ENCODE data around the gene DSCAM.

Gene DSCAM

GRCh38 chr21:40685141-40685540, 161.8 kb downstream of the DSCAM start:
- in situ Hi-C loops (cut with HindIII; ENCODE audit: low pct_ligation_motif_present, low pct_unique_long_range_greater_than_20kb, low sequenced_read_pairs): no loop called here
- DNase-seq: no peak

- in situ Hi-C loops (cut with HindIII; ENCODE audit: low pct_ligation_motif_present, low pct_unique_long_range_greater_than_20kb, low sequenced_read_pairs): no loop called here
These were observed 162.2 kb downstream of the DSCAM start for GRCh38 chr21:40684726-40685125.

GRCh38 chr21:40683349-40683748, 163.6 kb downstream of the DSCAM start:
- in situ Hi-C loops (cut with HindIII; ENCODE audit: low pct_ligation_motif_present, low pct_unique_long_range_greater_than_20kb, low sequenced_read_pairs): no loop called here
- DNase-seq: no peak

More at GRCh38 chr21:40684726-40685125, 162.2 kb downstream of the DSCAM start:
- DNase-seq: no peak

GRCh38 chr21:40681164-40681859, 165.6 kb downstream of the DSCAM start:
- DNase-seq: no peak
- in situ Hi-C loops (cut with HindIII; ENCODE audit: low pct_ligation_motif_present, low pct_unique_long_range_greater_than_20kb, low sequenced_read_pairs): no loop called here

- in situ Hi-C loops (cut with HindIII; ENCODE audit: low pct_ligation_motif_present, low pct_unique_long_range_greater_than_20kb, low sequenced_read_pairs): no loop called here
- DNase-seq: no peak
These were observed 166.6 kb downstream of the DSCAM start for GRCh38 chr21:40680311-40680710.

GRCh38 chr21:40678681-40679284, 168.2 kb downstream of the DSCAM start:
- in situ Hi-C loops (cut with HindIII; ENCODE audit: low pct_ligation_motif_present, low pct_unique_long_range_greater_than_20kb, low sequenced_read_pairs): no loop called here

GRCh38 chr21:40675017-40675416, 171.9 kb downstream of the DSCAM start:
- in situ Hi-C loops (cut with HindIII; ENCODE audit: low pct_ligation_motif_present, low pct_unique_long_range_greater_than_20kb, low sequenced_read_pairs): no loop called here
- no peak for DNase-seq

More at GRCh38 chr21:40678681-40679284, 168.2 kb downstream of the DSCAM start:
- DNase-seq: no peak

- in situ Hi-C loops (cut with HindIII; ENCODE audit: low pct_ligation_motif_present, low pct_unique_long_range_greater_than_20kb, low sequenced_read_pairs): no loop called here
- DNase-seq: no peak
These were observed 174.4 kb downstream of the DSCAM start for GRCh38 chr21:40672602-40673001.

GRCh38 chr21:40671716-40672115, 175.2 kb downstream of the DSCAM start:
- in situ Hi-C loops (cut with HindIII; ENCODE audit: low pct_ligation_motif_present, low pct_unique_long_range_greater_than_20kb, low sequenced_read_pairs): no loop called here

GRCh38 chr21:40668555-40669275, 178.2 kb downstream of the DSCAM start:
- in situ Hi-C loops (cut with HindIII; ENCODE audit: low pct_ligation_motif_present, low pct_unique_long_range_greater_than_20kb, low sequenced_read_pairs): no loop called here

More at GRCh38 chr21:40671716-40672115, 175.2 kb downstream of the DSCAM start:
- no peak for DNase-seq

GRCh38 chr21:40667967-40668366, 179.0 kb downstream of the DSCAM start:
- DNase-seq: no peak
- in situ Hi-C loops (cut with HindIII; ENCODE audit: low pct_ligation_motif_present, low pct_unique_long_range_greater_than_20kb, low sequenced_read_pairs): no loop called here

More at GRCh38 chr21:40668555-40669275, 178.2 kb downstream of the DSCAM start:
- DNase-seq: no peak

- no peak for DNase-seq
- in situ Hi-C loops (cut with HindIII; ENCODE audit: low pct_ligation_motif_present, low pct_unique_long_range_greater_than_20kb, low sequenced_read_pairs): no loop called here
These were observed 184.1 kb downstream of the DSCAM start for GRCh38 chr21:40662889-40663288.

GRCh38 chr21:40660461-40660860, 186.5 kb downstream of the DSCAM start:
- in situ Hi-C loops (cut with HindIII; ENCODE audit: low pct_ligation_motif_present, low pct_unique_long_range_greater_than_20kb, low sequenced_read_pairs): no loop called here
- no peak for DNase-seq

- in situ Hi-C loops (cut with HindIII; ENCODE audit: low pct_ligation_motif_present, low pct_unique_long_range_greater_than_20kb, low sequenced_read_pairs): no loop called here
- DNase-seq: no peak
These were observed 188.6 kb downstream of the DSCAM start for GRCh38 chr21:40658311-40658710.

GRCh38 chr21:40652436-40652835, 194.5 kb downstream of the DSCAM start:
- DNase-seq: no peak
- in situ Hi-C loops (cut with HindIII; ENCODE audit: low pct_ligation_motif_present, low pct_unique_long_range_greater_than_20kb, low sequenced_read_pairs): no loop called here

- DNase-seq: no peak
- in situ Hi-C loops (cut with HindIII; ENCODE audit: low pct_ligation_motif_present, low pct_unique_long_range_greater_than_20kb, low sequenced_read_pairs): no loop called here
These were observed 199.3 kb downstream of the DSCAM start for GRCh38 chr21:40647706-40648105.

- in situ Hi-C loops (cut with HindIII; ENCODE audit: low pct_ligation_motif_present, low pct_unique_long_range_greater_than_20kb, low sequenced_read_pairs): no loop called here
These were observed 200.3 kb downstream of the DSCAM start for GRCh38 chr21:40646651-40647050.

GRCh38 chr21:40641042-40641441, 205.9 kb downstream of the DSCAM start:
- no peak for DNase-seq
- in situ Hi-C loops (cut with HindIII; ENCODE audit: low pct_ligation_motif_present, low pct_unique_long_range_greater_than_20kb, low sequenced_read_pairs): no loop called here

More at GRCh38 chr21:40646651-40647050, 200.3 kb downstream of the DSCAM start:
- DNase-seq: no peak

GRCh38 chr21:40640266-40640789, 206.6 kb downstream of the DSCAM start:
- in situ Hi-C loops (cut with HindIII; ENCODE audit: low pct_ligation_motif_present, low pct_unique_long_range_greater_than_20kb, low sequenced_read_pairs): no loop called here
- DNase-seq: no peak
